DMS79 treated with DMSO at 0.1 percent for 48 hours (cell line): Measurements from ENCODE around the gene MACROD2.

Source experiments
- DNase-seq: peaks from one replicate; lab custom pipeline; 2025; lab: John Stamatoyannopoulos, UW

Gene MACROD2

GRCh38 chr20:14758356-14758755 is 763.0 kb downstream of the MACROD2 start:
- no peak for DNase-seq

GRCh38 chr20:14759979-14760378 is 764.7 kb downstream of the MACROD2 start:
- DNase-seq = no peak

- no peak for DNase-seq
Measured at GRCh38 chr20:14761903-14762302, 766.6 kb downstream of the MACROD2 start.

GRCh38 chr20:14764511-14765369 is 769.4 kb downstream of the MACROD2 start:
- DNase-seq = no peak

- no peak for DNase-seq
Measured at GRCh38 chr20:14765370-14765701, 770.0 kb downstream of the MACROD2 start.

GRCh38 chr20:14773486-14773885 is 778.2 kb downstream of the MACROD2 start:
- no peak for DNase-seq

- DNase-seq = no peak
Measured at GRCh38 chr20:14775778-14776177, 780.5 kb downstream of the MACROD2 start.

- no peak for DNase-seq
Measured at GRCh38 chr20:14777591-14777990, 782.3 kb downstream of the MACROD2 start.

GRCh38 chr20:14778096-14778495 is 782.8 kb downstream of the MACROD2 start:
- no peak for DNase-seq

GRCh38 chr20:14778875-14779274 is 783.6 kb downstream of the MACROD2 start:
- DNase-seq = no peak

- no peak for DNase-seq
Measured at GRCh38 chr20:14780508-14780907, 785.2 kb downstream of the MACROD2 start.

- no peak for DNase-seq
Measured at GRCh38 chr20:14782731-14783130, 787.4 kb downstream of the MACROD2 start.

- no peak for DNase-seq
Measured at GRCh38 chr20:14783766-14784165, 788.5 kb downstream of the MACROD2 start.

GRCh38 chr20:14785065-14785743 is 789.9 kb downstream of the MACROD2 start:
- no peak for DNase-seq

- DNase-seq = no peak
Measured at GRCh38 chr20:14790190-14790589, 794.9 kb downstream of the MACROD2 start.

GRCh38 chr20:14790771-14791620 is 795.7 kb downstream of the MACROD2 start:
- DNase-seq = no peak

GRCh38 chr20:14792915-14793314 is 797.6 kb downstream of the MACROD2 start:
- DNase-seq = no peak

GRCh38 chr20:14799545-14800216 is 804.4 kb downstream of the MACROD2 start:
- DNase-seq = no peak

- no peak for DNase-seq
Measured at GRCh38 chr20:14800707-14801425, 805.5 kb downstream of the MACROD2 start.

GRCh38 chr20:14801591-14802325 is 806.4 kb downstream of the MACROD2 start:
- DNase-seq = no peak

GRCh38 chr20:14807224-14807623 is 811.9 kb downstream of the MACROD2 start:
- no peak for DNase-seq
